HepG2 (cell line): ENCODE data around the gene MFNG. TPM values are rescaled to one million over a fixed set of nuclear protein-coding genes. Genes with fewer than 3 reads are reported as not detected.

ENCODE experiments used
- AGO1 ChIP-seq: fragments of 200-400 bp; formaldehyde crosslinking; IDR thresholded peaks from 2 replicates; pipeline ENCODE4 v1.6.1; 2017; ENCODE audit warnings: mild to moderate bottlenecking, low read depth, low read length, moderate library complexity; ENCODE audit not compliant: poor library complexity, severe bottlenecking
- CHCHD3 ChIP-seq: sonication (generic); formaldehyde crosslinking; IDR thresholded peaks from 2 replicates; pipeline ENCODE4 v1.8.0; 2022; ENCODE audit warnings: mild to moderate bottlenecking, missing genetic modification reagents, moderate library complexity
- DNMT1 ChIP-seq: sonication (generic); formaldehyde crosslinking; IDR thresholded peaks from 2 replicates; pipeline ENCODE4 v1.5.1; 2020; ENCODE audit warnings: mild to moderate bottlenecking, missing genetic modification reagents
- GZF1 ChIP-seq: sonication (generic); formaldehyde crosslinking; IDR thresholded peaks from 2 replicates; pipeline ENCODE4 v1.5.1; 2020; ENCODE audit warnings: mild to moderate bottlenecking, missing genetic modification reagents
- HDAC6 ChIP-seq: fragments of 200-600 bp; sonication (generic); IDR thresholded peaks from 2 replicates; pipeline ENCODE4 v1.7.0; 2017; ENCODE audit warnings: mild to moderate bottlenecking, antibody characterized with exemption, low read length, low read depth
- MIER2 ChIP-seq: IDR thresholded peaks from 2 replicates; pipeline ENCODE4 v1.6.1; 2016; ENCODE audit warnings: missing biosample characterization, missing genetic modification reagents
- MIXL1 ChIP-seq: IDR thresholded peaks from 2 replicates; pipeline ENCODE4 v1.6.1; 2016
- MLLT10 ChIP-seq: sonication (generic); formaldehyde crosslinking; IDR thresholded peaks from 2 replicates; pipeline ENCODE4 v1.4.0; 2020; ENCODE audit warnings: missing genetic modification reagents
- MNT ChIP-seq: fragments of 450-650 bp; IDR thresholded peaks from 2 replicates; pipeline ENCODE4 v1.6.1; 2016
- NFKBIZ ChIP-seq: IDR thresholded peaks from 2 replicates; pipeline ENCODE4 v1.6.1; 2018; ENCODE audit warnings: missing genetic modification reagents, missing compliant biosample characterization
- PCBP1 ChIP-seq: fragments of 200-400 bp; formaldehyde crosslinking; IDR thresholded peaks from 2 replicates; pipeline ENCODE4 v1.6.1; 2017; ENCODE audit warnings: mild to moderate bottlenecking, low read depth, low read length, borderline replicate concordance
- PITX1 ChIP-seq: sonication (generic); formaldehyde crosslinking; IDR thresholded peaks from 2 replicates; pipeline ENCODE4 v1.5.1; 2020; ENCODE audit warnings: mild to moderate bottlenecking, missing genetic modification reagents
- SIX1 ChIP-seq: sonication (generic); formaldehyde crosslinking; IDR thresholded peaks from 2 replicates; pipeline ENCODE4 v1.4.0; 2020; ENCODE audit warnings: missing genetic modification reagents, borderline replicate concordance
- XBP1 ChIP-seq: sonication (generic); formaldehyde crosslinking; IDR thresholded peaks from 2 replicates; pipeline ENCODE4 v1.5.0; 2020; ENCODE audit warnings: missing genetic modification reagents
- YEATS4 ChIP-seq: sonication (generic); formaldehyde crosslinking; IDR thresholded peaks from 2 replicates; pipeline ENCODE4 v1.4.0; 2020; ENCODE audit warnings: missing genetic modification reagents, borderline replicate concordance
- ZBTB42 ChIP-seq: sonication (generic); formaldehyde crosslinking; IDR thresholded peaks from 2 replicates; pipeline ENCODE4 v1.5.0; 2020; ENCODE audit warnings: mild to moderate bottlenecking, missing genetic modification reagents
- ZNF136 ChIP-seq: sonication (generic); formaldehyde crosslinking; IDR thresholded peaks from 2 replicates; pipeline ENCODE4 v1.8.1; 2022; ENCODE audit warnings: low read depth, mild to moderate bottlenecking, moderate library complexity, missing genetic modification reagents
- ZNF577 ChIP-seq: sonication (generic); formaldehyde crosslinking; IDR thresholded peaks from 2 replicates; pipeline ENCODE4 v1.4.0; 2020; ENCODE audit warnings: mild to moderate bottlenecking, low read depth, missing genetic modification reagents, borderline replicate concordance
- ZNF607 ChIP-seq: sonication (generic); formaldehyde crosslinking; IDR thresholded peaks from 2 replicates; pipeline ENCODE4 v1.5.1; 2020; ENCODE audit warnings: missing genetic modification reagents, mild to moderate bottlenecking, borderline replicate concordance
- ZNF644 ChIP-seq: IDR thresholded peaks from 2 replicates; pipeline ENCODE4 v1.6.1; 2016; ENCODE audit warnings: low read depth
- ZNF687 ChIP-seq: sonication (generic); formaldehyde crosslinking; IDR thresholded peaks from 2 replicates; pipeline ENCODE4 v1.5.1; 2020; ENCODE audit warnings: mild to moderate bottlenecking, missing genetic modification reagents, moderate library complexity
- ZNF747 ChIP-seq: sonication (generic); formaldehyde crosslinking; IDR thresholded peaks from 2 replicates; pipeline ENCODE4 v1.8.1; 2023; ENCODE audit warnings: missing genetic modification reagents, mild to moderate bottlenecking, borderline replicate concordance
- ZNF75D ChIP-seq: sonication (generic); formaldehyde crosslinking; IDR thresholded peaks from 2 replicates; pipeline ENCODE4 v1.8.1; 2023; ENCODE audit warnings: missing genetic modification reagents, mild to moderate bottlenecking, borderline replicate concordance
- ZNF777 ChIP-seq: sonication (generic); formaldehyde crosslinking; IDR thresholded peaks from 2 replicates; pipeline ENCODE4 v1.4.0; 2020; ENCODE audit warnings: missing genetic modification reagents
- ZNF83 ChIP-seq: sonication (generic); formaldehyde crosslinking; IDR thresholded peaks from 2 replicates; pipeline ENCODE4 v1.4.0; 2020; ENCODE audit warnings: missing genetic modification reagents, mild to moderate bottlenecking, borderline replicate concordance
- ZSCAN25 ChIP-seq: sonication (generic); formaldehyde crosslinking; IDR thresholded peaks from 2 replicates; pipeline ENCODE4 v1.8.0; 2022; ENCODE audit warnings: mild to moderate bottlenecking, missing genetic modification reagents
- polyA plus RNA-seq, 8 experiments: library from polyadenylated mRNA; depleted of rRNA in 3 of 8; stranded (reverse) in 7 of 8; unstranded in 1 of 8; fragments of >200 nt; fragmentation: Illumina TruSeq in 4 of 8; extraction: Trizol in 4 of 8; gene quantifications; 2 replicates each; pipeline versions ENCODE4 v1.2.1 to v1.2.3, GENCODE V29; 2011 to 2016; ENCODE audit warnings: low read depth in 4 of 8, missing spikeins in 1 of 8, mixed read lengths in 1 of 8; ENCODE audit not compliant: insufficient read depth in 1 of 8
- total RNA-seq, 5 experiments: library from RNA; depleted of rRNA; stranded (reverse); fragments of >200 nt; fragmentation: Illumina TruSeq; extraction: Trizol; gene quantifications; 2 replicates each; pipeline ENCODE4 v1.2.3, GENCODE V29; 2016; ENCODE audit warnings: low read depth in 1 of 5

Gene MFNG
- total and polyA plus RNA-seq, 2 of the 13 experiments (the other 11 are each of a cell fraction or from before 2014, with no cell fraction given), result 1.0 to 11.7 TPM

- TF ChIP-seq ZNF136 (CRISPR knock-in tag) (0 out of 2 replicates have a peak, but pooled peaks have one; percentile 72), ZSCAN25 (peak; percentile 84; the same call in 1 of the 2 replicates), AGO1 (no peak), SIX1 (CRISPR knock-in tag) (no peak), PCBP1 (no peak), MLLT10 (CRISPR knock-in tag) (no peak), ZNF75D (CRISPR knock-in tag) (no peak), CHCHD3 (CRISPR knock-in tag) (no peak), GZF1 (CRISPR knock-in tag) (no peak), XBP1 (CRISPR knock-in tag) (no peak), ZNF777 (CRISPR knock-in tag) (no peak), ZNF83 (CRISPR knock-in tag) (no peak), ZNF577 (CRISPR knock-in tag) (no peak), ZNF687 (CRISPR knock-in tag) (peak; percentile 98), MIXL1 (CRISPR knock-in tag) (peak; percentile 45; the same call in 1 of the 2 replicates), MIER2 (CRISPR knock-in tag) (no peak), ZNF644 (no peak), NFKBIZ (no peak), PITX1 (no peak), DNMT1 (no peak), MNT (no peak), ZNF747 (no peak), HDAC6 (no peak), YEATS4 (CRISPR knock-in tag) (no peak; the same call in 1 of the 2 replicates), ZNF607 (CRISPR knock-in tag) (peak; percentile 93), ZBTB42 (CRISPR knock-in tag) (0 out of 2 replicates have a peak, but pooled peaks have one; percentile 15)
Measured at GRCh38 chr22:37488337-37489135, 2.4 kb upstream of the MFNG start (continued).
